Thyroid gland (tissue), 4 donors: ENCODE results near the gene TP73.

Experiments
- CTCF ChIP-seq, 6 experiments: fragments of 200-600 bp in 3 of 6; fragments of 450-650 bp in 3 of 6; sonication (generic) in 3 of 6; IDR thresholded peaks; one replicate each; pipeline ENCODE4 v1.5.1; 2016 to 2019; ENCODE audit warnings: antibody characterized with exemption in 6 of 6, mild to moderate bottlenecking in 2 of 6, inconsistent platforms in 1 of 6, moderate library complexity in 1 of 6
- POLR2A ChIP-seq, 2 donors: fragments of 450-650 bp; IDR thresholded peaks; one replicate each; pipeline ENCODE4 v1.6.1; 2017; ENCODE audit warnings: antibody characterized with exemption in 2 of 2, mild to moderate bottlenecking in 2 of 2, moderate library complexity in 1 of 2

- TF ChIP-seq CTCF (IDR thresholded peaks at IDR 0.05) (no peak), POLR2A (IDR thresholded peaks at IDR 0.05) (no peak)
Observed at GRCh38 chr1:3680488-3681230, 28.3 kb downstream of the TP73 start.
